A549 (cell line): ENCODE data around the gene PTPN14. TPM values are rescaled to one million over a fixed set of nuclear protein-coding genes. Genes with fewer than 3 reads are reported as not detected.

Source experiments
- ATAC-seq, 2 experiments: fragments of 200-7000 bp in 1 of 2; fragments of >200 bp in 1 of 2; cut with Nextera tagmentation in 1 of 2; cut with Tn5 transposase in 1 of 2; 3 replicates each; pipeline versions ENCODE4 v1.8.0 to v1.9.1; 2018 to 2020; ENCODE audit warnings: mild to moderate bottlenecking in 1 of 2, moderate library complexity in 1 of 2
- CTCF ChIA-PET: fragments of 300-600 bp; sonication (Branson Sonifier 250); formaldehyde crosslinking; extraction: SDS; loops from one replicate; lab custom pipeline; 2021; ENCODE audit warnings: antibody characterized with exemption, inconsistent platforms; lab: Yijun Ruan, JAX
- POLR2A ChIA-PET: fragments of 350-600 bp; formaldehyde crosslinking; extraction: SDS; loops from one replicate; lab custom pipeline; 2021; ENCODE audit warnings: antibody characterized with exemption, inconsistent platforms; lab: Yijun Ruan, JAX
- DNase-seq, 2 experiments: peaks; one replicate each; pipeline versions ENCODE4 v3.0.0 to v3.0.0-alpha.2; 2011 to 2016; ENCODE audit warnings: low read depth in 1 of 2, low spot score in 1 of 2
- FAIRE-seq: peaks from 2 replicates; lab custom pipeline; 2011; peaks lifted over from hg19 to GRCh38; lab: Jason Lieb, UNC
- H3K27ac ChIP-seq, 2 experiments: fragments of >200 bp; sonication (Bioruptor Twin); formaldehyde crosslinking; 3 replicates each; pipeline ENCODE4 v1.5.1; 2016 to 2017
- H3K4me1 ChIP-seq: fragments of >200 bp; sonication (Bioruptor Twin); formaldehyde crosslinking; 3 replicates; pipeline ENCODE4 v1.6.1; 2016
- H3K4me2 ChIP-seq: fragments of >200 bp; sonication (Bioruptor Twin); formaldehyde crosslinking; 3 replicates; pipeline ENCODE4 v1.6.1; 2016
- H3K4me3 ChIP-seq: fragments of >200 bp; sonication (Bioruptor Twin); formaldehyde crosslinking; 3 replicates; pipeline ENCODE4 v1.5.1; 2016
- H3K9me3 ChIP-seq: fragments of >200 bp; sonication (Bioruptor Twin); formaldehyde crosslinking; 3 replicates; pipeline ENCODE4 v1.6.1; 2016
- CBX2 ChIP-seq: fragments of 200-600 bp; sonication (generic); IDR thresholded peaks from 2 replicates; pipeline ENCODE4 v1.6.1; 2016; ENCODE audit warnings: low read depth, mild to moderate bottlenecking, borderline replicate concordance
- CHD4 ChIP-seq: fragments of 200-600 bp; sonication (generic); IDR thresholded peaks from 2 replicates; pipeline ENCODE4 v1.6.1; 2016; ENCODE audit warnings: antibody characterized with exemption, mild to moderate bottlenecking, borderline replicate concordance
- FOSL2 ChIP-seq, 2 experiments: fragments of 450-650 bp in 1 of 2; fragments of >200 bp in 1 of 2; sonication (Bioruptor Twin) in 1 of 2; formaldehyde crosslinking; IDR thresholded peaks; 2 replicates each; pipeline versions ENCODE4 v1.5.0 to v1.6.1; 2016 to 2020; ENCODE audit warnings: mild to moderate bottlenecking in 1 of 2, moderate library complexity in 1 of 2
- HDAC2 ChIP-seq: fragments of 200-600 bp; sonication (generic); IDR thresholded peaks from 2 replicates; pipeline ENCODE4 v1.6.1; 2016
- HOXA7 ChIP-seq: fragments of 250-450 bp; sonication (Bioruptor Pico); IDR thresholded peaks from 2 replicates; pipeline ENCODE4 v1.5.0; 2020; ENCODE audit warnings: mild to moderate bottlenecking, moderate library complexity
- NFE2L2 ChIP-seq: fragments of 150-350 bp; conservative IDR thresholded peaks from 2 replicates; pipeline ENCODE4 v1.6.1; 2014; ENCODE audit warnings: low read length
- PHF8 ChIP-seq: fragments of 200-600 bp; sonication (generic); IDR thresholded peaks from 2 replicates; pipeline ENCODE4 v1.6.1; 2016; ENCODE audit warnings: low read depth, mild to moderate bottlenecking, antibody characterized with exemption, moderate library complexity, borderline replicate concordance
- POLR2A ChIP-seq: IDR thresholded peaks from 2 replicates; pipeline ENCODE4 v1.6.1; 2012; ENCODE audit warnings: mild to moderate bottlenecking, low read length
- POLR2AphosphoS2 ChIP-seq: conservative IDR thresholded peaks from 2 replicates; pipeline ENCODE4 v1.6.1; 2012; ENCODE audit warnings: low read length, improper control_type of control experiment, inconsistent platforms
- RARB ChIP-seq: fragments of 250-450 bp; sonication (Bioruptor Pico); IDR thresholded peaks from 2 replicates; pipeline ENCODE4 v1.8.0; 2021; ENCODE audit warnings: mild to moderate bottlenecking, moderate library complexity
- REST ChIP-seq: fragments of 200-600 bp; sonication (generic); IDR thresholded peaks from 2 replicates; pipeline ENCODE4 v1.6.1; 2016; ENCODE audit warnings: antibody characterized with exemption, mild to moderate bottlenecking, moderate library complexity
- RFX5 ChIP-seq: fragments of 450-650 bp; IDR thresholded peaks from 2 replicates; pipeline ENCODE4 v1.7.1; 2014; ENCODE audit warnings: antibody characterized with exemption, mild to moderate bottlenecking, moderate library complexity
- TFCP2L1 ChIP-seq: fragments of 250-450 bp; sonication (Bioruptor Pico); IDR thresholded peaks from 2 replicates; pipeline ENCODE4 v1.5.0; 2021; ENCODE audit warnings: mild to moderate bottlenecking
- USF2 ChIP-seq: fragments of 450-650 bp; IDR thresholded peaks from 2 replicates; pipeline ENCODE4 v1.6.1; 2014; ENCODE audit warnings: antibody characterized with exemption
- ZNF302 ChIP-seq: fragments of 250-450 bp; sonication (Bioruptor Pico); IDR thresholded peaks from 2 replicates; pipeline ENCODE4 v1.9.0; 2021; ENCODE audit warnings: inconsistent platforms, mild to moderate bottlenecking, moderate library complexity
- ZSCAN20 ChIP-seq: fragments of 250-450 bp; sonication (Bioruptor Pico); IDR thresholded peaks from 2 replicates; pipeline ENCODE4 v1.8.0; 2022; ENCODE audit warnings: mild to moderate bottlenecking, moderate library complexity
- WGBS: methylation state at CpG from one replicate; pipeline ENCODE4 v1.1.6; 2017; ENCODE audit errors: missing lambda C conversion rate; 5-methylcytosine and 5-hydroxymethylcytosine counted together
- polyA plus RNA-seq, 4 experiments: library from polyadenylated mRNA; depleted of rRNA in 3 of 4; stranded (reverse); fragments of >200 nt; fragmentation: RNase III in 1 of 4; extraction: RNeasy Plus Mini Kit Qiagen cat#74134 plus additional on column Dnase treatment in 1 of 4; gene quantifications; 2 replicates in 3 of 4; 3 replicates in 1 of 4; pipeline ENCODE4 v1.2.3, GENCODE V29; 2011 to 2017
- TF ChIP-seq, protein P1 (sequence below): fragments of >200 bp; sonication (Bioruptor Twin); formaldehyde crosslinking; IDR thresholded peaks from 3 replicates; pipeline ENCODE4 v1.5.1; 2016
- TF ChIP-seq, protein P2 (sequence below): fragments of 250-450 bp; sonication (Bioruptor Pico); IDR thresholded peaks from 2 replicates; pipeline ENCODE4 v1.5.0; 2020; ENCODE audit warnings: low read depth, mild to moderate bottlenecking, moderate library complexity
- TF ChIP-seq, protein P3 (sequence below): fragments of >200 bp; sonication (Bioruptor Twin); formaldehyde crosslinking; IDR thresholded peaks from 3 replicates; pipeline ENCODE4 v1.6.1; 2016

Gene PTPN14
- polyA plus RNA-seq, 2 of the 4 experiments (the other 2 are of a cell fraction): 9.2 to 10.0 TPM

DNA sequence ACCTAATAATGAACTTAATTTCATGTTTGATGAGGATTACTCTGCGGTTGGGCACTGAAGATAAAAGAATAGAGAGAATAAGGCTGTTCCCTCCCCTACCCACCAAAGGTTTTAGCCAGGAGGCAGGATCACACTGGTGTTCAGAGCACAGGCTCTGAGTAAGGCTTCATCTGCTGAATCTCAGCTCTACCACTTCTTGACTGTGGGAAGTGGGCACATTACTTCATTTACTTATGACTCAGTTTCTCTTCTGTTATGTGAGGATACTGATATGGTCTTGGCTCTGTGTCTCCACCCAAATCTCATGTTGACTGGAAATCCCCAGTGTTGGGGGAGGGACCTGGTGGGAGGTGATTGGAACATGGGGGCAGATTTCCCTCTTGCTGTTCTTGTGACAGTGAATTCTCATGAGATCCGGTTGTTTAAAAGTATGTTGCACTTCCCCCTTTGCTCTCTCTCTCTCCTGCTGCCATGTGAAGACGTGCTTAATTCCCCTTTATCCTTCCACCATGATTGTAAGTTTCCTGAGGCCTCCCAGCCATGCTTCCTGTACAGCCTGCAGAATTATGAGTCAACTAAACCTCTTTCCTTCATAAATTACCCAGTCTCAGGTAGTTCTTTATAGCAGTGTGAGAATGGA, 190.8 kb downstream of the PTPN14 start:
- CTCF ChIA-PET: interaction anchor here (0.8 to 2.4 kb wide), 5 partner anchors 21 to 225 kb away, joined by 3 to 15 read pairs (median 6); no protein-coding TSS in a partner anchor
- WGBS: 87% methylated on average over 3 of the region's 3 CpGs
- DNase-seq (no peak), FAIRE-seq (no peak), ATAC-seq (no peak)
- H3K9me3 ChIP-seq: no peaks in the 10 kb centered on the region
- H3K4me2 ChIP-seq: no peak overlapping the region
- H3K4me3 ChIP-seq: no peak overlapping the region
- no peak overlapping the region for H3K27ac ChIP-seq
- no peak for TF ChIP-seq NFE2L2
- no peak for TF ChIP-seq ZNF302
- TF ChIP-seq FOSL2 (IDR thresholded peaks at IDR 0.05): no peak
- TF ChIP-seq FOSL2 (CRISPR knock-in tag; IDR thresholded peaks at IDR 0.05): no peak
- no peak for TF ChIP-seq USF2
- TF ChIP-seq RARB (CRISPR knock-in tag): no peak
- no peak for TF ChIP-seq CHD4
- no peak for TF ChIP-seq ZSCAN20 (CRISPR knock-in tag)
- TF ChIP-seq HDAC2: no peak
- TF ChIP-seq PHF8: no peak
- no peak for TF ChIP-seq POLR2AphosphoS2
- TF ChIP-seq, protein P1, sequence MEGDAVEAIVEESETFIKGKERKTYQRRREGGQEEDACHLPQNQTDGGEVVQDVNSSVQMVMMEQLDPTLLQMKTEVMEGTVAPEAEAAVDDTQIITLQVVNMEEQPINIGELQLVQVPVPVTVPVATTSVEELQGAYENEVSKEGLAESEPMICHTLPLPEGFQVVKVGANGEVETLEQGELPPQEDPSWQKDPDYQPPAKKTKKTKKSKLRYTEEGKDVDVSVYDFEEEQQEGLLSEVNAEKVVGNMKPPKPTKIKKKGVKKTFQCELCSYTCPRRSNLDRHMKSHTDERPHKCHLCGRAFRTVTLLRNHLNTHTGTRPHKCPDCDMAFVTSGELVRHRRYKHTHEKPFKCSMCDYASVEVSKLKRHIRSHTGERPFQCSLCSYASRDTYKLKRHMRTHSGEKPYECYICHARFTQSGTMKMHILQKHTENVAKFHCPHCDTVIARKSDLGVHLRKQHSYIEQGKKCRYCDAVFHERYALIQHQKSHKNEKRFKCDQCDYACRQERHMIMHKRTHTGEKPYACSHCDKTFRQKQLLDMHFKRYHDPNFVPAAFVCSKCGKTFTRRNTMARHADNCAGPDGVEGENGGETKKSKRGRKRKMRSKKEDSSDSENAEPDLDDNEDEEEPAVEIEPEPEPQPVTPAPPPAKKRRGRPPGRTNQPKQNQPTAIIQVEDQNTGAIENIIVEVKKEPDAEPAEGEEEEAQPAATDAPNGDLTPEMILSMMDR: no peak
- TF ChIP-seq TFCP2L1 (CRISPR knock-in tag): no peak
- no peak for TF ChIP-seq HOXA7
- TF ChIP-seq, protein P2, sequence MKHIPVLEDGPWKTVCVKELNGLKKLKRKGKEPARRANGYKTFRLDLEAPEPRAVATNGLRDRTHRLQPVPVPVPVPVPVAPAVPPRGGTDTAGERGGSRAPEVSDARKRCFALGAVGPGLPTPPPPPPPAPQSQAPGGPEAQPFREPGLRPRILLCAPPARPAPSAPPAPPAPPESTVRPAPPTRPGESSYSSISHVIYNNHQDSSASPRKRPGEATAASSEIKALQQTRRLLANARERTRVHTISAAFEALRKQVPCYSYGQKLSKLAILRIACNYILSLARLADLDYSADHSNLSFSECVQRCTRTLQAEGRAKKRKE (CRISPR knock-in tag): no peak
- TF ChIP-seq RFX5: no peak
- no peak for TF ChIP-seq CBX2
- no peak for TF ChIP-seq REST
- TF ChIP-seq, protein P3, sequence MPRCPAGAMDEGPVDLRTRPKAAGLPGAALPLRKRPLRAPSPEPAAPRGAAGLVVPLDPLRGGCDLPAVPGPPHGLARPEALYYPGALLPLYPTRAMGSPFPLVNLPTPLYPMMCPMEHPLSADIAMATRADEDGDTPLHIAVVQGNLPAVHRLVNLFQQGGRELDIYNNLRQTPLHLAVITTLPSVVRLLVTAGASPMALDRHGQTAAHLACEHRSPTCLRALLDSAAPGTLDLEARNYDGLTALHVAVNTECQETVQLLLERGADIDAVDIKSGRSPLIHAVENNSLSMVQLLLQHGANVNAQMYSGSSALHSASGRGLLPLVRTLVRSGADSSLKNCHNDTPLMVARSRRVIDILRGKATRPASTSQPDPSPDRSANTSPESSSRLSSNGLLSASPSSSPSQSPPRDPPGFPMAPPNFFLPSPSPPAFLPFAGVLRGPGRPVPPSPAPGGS: no peak
- no peak for TF ChIP-seq POLR2A
- POLR2A ChIA-PET: no interaction called here
- no peaks in the 10 kb centered on the region for H3K4me1 ChIP-seq
